Skin epidermis (tissue), 12 donors: ENCODE data around the gene ENKUR.

Experiments
- H3K27ac ChIP-seq, 21 experiments: fragments of 200-600 bp; sonication (generic) in 11 of 21; one replicate each; pipeline ENCODE4 v1.5.0; 2020; ENCODE audit warnings: mild to moderate bottlenecking in 3 of 21, inconsistent platforms in 2 of 21, moderate library complexity in 2 of 21
- H3K4me3 ChIP-seq, 7 experiments: fragments of 200-600 bp; sonication (generic) in 2 of 7; one replicate each; pipeline ENCODE4 v1.5.0; 2020; ENCODE audit warnings: inconsistent platforms in 2 of 7, mild to moderate bottlenecking in 2 of 7, moderate library complexity in 1 of 7

Gene ENKUR

DNA sequence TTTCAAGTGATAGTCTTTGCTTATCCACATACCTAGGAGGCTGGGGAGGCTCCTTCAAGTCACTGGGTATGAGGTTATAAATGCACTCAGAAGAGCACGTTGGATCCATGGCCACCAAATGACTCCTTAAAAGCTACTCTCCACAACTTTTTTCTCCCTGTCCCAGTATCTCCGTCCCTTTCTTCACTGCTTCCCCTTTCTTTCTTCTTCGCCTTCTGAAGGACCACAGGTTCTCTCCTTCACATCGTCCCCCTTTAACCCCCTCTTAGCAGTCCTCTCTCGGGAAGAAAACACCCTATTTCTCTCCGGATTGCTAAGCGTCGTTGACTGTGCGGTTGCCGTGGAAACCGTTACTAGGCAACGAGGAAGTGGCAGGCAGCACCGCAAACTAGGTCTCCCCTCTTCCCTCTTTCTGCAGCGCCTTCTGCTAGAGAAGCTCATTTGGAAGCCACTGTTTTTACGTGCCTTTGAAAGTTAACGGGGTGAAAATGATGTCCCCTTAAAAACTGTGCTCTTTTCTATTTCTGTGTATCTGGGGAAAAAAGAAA, at the start of gene ENKUR:
TSS of gene ENKUR (minus strand) at position 331 of the 548 bp plus-strand sequence. CDS start at position 109, 222 bp downstream.
- peak within 1 kb of the TSS; percentile 77 to 96 (median 89) for H3K27ac ChIP-seq
- peak within 1 kb of the TSS; percentile 45 to 69 (median 54) for H3K4me3 ChIP-seq

DNA sequence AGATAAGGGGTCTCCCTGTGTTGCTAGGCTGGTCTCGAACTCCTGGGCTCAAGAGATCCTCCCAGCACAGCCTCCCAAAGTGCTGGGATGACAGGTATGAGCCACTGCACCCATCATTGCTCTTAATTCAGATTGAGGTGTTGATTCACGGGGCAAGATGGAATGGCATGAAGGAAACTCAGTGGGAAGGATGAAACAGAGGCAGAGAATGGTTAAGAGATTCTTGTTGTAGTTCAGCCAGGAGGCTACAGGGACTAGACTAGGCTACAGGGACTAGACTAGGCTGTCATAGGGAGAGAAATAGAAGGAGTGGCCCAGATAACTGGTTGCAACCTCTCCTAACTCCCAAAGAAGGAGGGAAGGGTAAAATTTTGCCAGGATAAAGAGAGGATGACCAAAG, 48.4 kb upstream of the ENKUR start:
- H3K27ac ChIP-seq = no peak overlapping the region
- H3K4me3 ChIP-seq = no peak overlapping the region

GRCh38 chr10:25063644-25064043, 47.7 kb upstream of the ENKUR start:
- Histone ChIP-seq H3K4me3 (no peak overlapping the region), H3K27ac (peak overlapping the region in 1 of 21 experiments; percentile 12)

- Histone ChIP-seq H3K27ac (peak overlapping the region in 4 of 21 experiments; percentile 12 to 79 (median 44)), H3K4me3 (no peak overlapping the region)
These were observed 47.2 kb upstream of the ENKUR start for GRCh38 chr10:25063157-25063556.

- H3K4me3 ChIP-seq = no peak overlapping the region
- H3K27ac ChIP-seq = peak overlapping the region in 19 of 21 experiments; percentile 14 to 81 (median 70)
These were observed 45.9 kb upstream of the ENKUR start for GRCh38 chr10:25061711-25062449.

- no peak overlapping the region for H3K4me3 ChIP-seq
- H3K27ac ChIP-seq = peak overlapping the region in 4 of 21 experiments; percentile 14 to 78 (median 70)
These were observed 45.2 kb upstream of the ENKUR start for GRCh38 chr10:25061125-25061524.

- peak overlapping the region in 5 of 21 experiments; percentile 15 to 48 (median 42) for H3K27ac ChIP-seq
These were observed 44.0 kb upstream of the ENKUR start for GRCh38 chr10:25059990-25060389.

GRCh38 chr10:25057886-25058285, 41.9 kb upstream of the ENKUR start:
- Histone ChIP-seq H3K27ac (no peak overlapping the region), H3K4me3 (no peak overlapping the region)

More at GRCh38 chr10:25059990-25060389, 44.0 kb upstream of the ENKUR start:
- H3K4me3 ChIP-seq = no peak overlapping the region

DNA sequence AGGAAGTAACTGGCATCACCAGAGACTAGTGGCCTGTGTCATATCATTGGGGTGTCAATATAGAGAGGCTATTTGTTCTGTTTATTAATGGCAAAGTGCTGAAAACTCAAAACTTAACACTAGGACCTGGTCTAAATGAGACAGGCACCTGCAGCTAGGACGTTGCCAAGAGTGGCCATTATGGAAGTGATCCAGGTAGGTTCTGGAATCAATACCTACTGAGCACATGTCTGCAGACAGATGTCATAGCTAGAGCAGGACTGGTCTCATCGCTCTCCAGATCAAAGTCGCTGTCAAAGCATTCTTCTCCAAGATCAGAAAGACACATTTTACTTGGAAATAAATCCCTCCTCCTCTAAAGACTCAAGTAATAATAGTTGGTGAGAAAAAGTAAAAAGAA, 40.8 kb upstream of the ENKUR start:
- Histone ChIP-seq H3K27ac (no peak overlapping the region), H3K4me3 (no peak overlapping the region)

- Histone ChIP-seq H3K4me3 (no peak overlapping the region), H3K27ac (no peak overlapping the region)
These were observed 36.1 kb upstream of the ENKUR start for GRCh38 chr10:25052012-25052411.

DNA sequence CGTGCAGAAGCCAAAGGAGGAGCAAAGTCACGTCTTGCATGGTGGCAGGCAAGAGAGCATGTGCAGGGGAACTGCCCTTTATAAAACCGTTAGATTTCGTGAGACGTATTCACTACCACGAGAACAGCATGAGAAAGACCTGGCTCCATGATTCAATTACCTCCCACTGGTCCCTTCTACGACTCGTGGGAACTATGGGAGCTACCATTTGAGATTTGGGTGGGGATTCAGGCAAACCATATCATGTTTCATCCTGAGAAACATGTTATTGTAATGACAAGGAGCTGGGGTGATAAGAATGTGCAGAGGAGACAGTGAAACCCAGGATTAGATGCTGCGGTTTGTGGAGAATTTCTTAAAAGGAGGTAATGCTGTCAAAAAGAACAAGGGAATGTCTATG, 34.4 kb upstream of the ENKUR start:
- no peak overlapping the region for H3K4me3 ChIP-seq
- no peak overlapping the region for H3K27ac ChIP-seq

- Histone ChIP-seq H3K27ac (no peak overlapping the region), H3K4me3 (no peak overlapping the region)
These were observed 34.0 kb upstream of the ENKUR start for GRCh38 chr10:25049966-25050365.

- peak overlapping the region in 1 of 21 experiments; percentile 4 for H3K27ac ChIP-seq
- H3K4me3 ChIP-seq = no peak overlapping the region
These were observed 32.5 kb upstream of the ENKUR start for GRCh38 chr10:25048450-25048849.

DNA sequence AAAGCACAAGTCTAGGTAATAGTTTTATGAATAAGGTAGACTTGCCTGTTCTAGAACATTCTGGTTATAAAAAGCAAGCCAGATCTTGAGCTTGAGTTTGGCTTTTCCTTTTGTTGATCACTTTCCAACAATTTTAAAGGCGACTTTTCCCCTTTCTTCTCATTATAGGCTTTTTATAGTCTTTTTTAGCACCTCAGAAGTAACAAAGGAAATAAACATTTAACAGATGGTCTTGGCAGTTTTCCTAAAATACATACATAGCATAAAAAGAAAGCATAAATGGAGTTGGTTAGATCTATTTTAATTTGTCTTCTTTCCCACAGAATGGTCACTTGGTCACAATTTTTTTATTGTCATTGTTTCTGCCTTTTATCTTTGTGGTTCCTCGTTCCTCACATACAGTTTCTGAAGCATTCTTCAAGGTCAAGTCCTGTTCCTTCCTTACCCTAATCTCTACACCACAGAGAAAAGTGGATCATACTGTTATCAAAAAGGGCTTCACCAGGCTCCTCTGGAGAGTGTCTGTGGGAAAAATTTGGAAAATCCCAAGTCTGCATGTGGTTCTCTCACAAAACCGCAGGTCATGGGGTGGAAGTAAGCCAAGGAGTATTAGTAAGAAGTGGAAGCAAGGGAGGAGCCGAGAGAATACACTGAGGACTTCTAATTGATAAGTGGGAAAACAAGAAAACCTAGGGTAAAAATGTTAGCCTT, 31.8 kb upstream of the ENKUR start:
- H3K27ac ChIP-seq = peak overlapping the region in 5 of 21 experiments; percentile 11 to 49 (median 32)
- H3K4me3 ChIP-seq = no peak overlapping the region

DNA sequence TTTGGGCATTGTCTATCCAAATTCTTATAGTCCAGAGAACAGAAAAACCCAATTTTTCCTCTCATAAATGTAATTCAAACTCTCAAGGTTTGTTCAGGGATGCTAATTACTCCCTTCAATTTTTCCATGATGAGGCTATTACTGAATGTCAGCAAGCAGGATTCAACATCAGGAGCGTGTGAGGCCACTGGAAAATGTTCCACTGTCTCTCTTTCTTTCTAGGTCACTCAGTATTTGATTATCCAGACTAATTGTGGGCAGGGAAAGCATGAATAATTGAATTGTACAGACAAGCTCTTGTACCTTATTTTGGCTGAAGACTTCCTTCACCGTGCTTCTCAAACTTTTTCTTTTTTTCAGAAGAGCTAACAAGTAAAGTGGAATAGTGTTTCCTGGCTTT, 31.1 kb upstream of the ENKUR start:
- peak overlapping the region in 4 of 21 experiments; percentile 25 to 49 (median 40) for H3K27ac ChIP-seq
- H3K4me3 ChIP-seq = no peak overlapping the region

- Histone ChIP-seq H3K4me3 (no peak overlapping the region), H3K27ac (peak overlapping the region in 1 of 21 experiments; percentile 25)
These were observed 30.7 kb upstream of the ENKUR start for GRCh38 chr10:25046641-25047040.

DNA sequence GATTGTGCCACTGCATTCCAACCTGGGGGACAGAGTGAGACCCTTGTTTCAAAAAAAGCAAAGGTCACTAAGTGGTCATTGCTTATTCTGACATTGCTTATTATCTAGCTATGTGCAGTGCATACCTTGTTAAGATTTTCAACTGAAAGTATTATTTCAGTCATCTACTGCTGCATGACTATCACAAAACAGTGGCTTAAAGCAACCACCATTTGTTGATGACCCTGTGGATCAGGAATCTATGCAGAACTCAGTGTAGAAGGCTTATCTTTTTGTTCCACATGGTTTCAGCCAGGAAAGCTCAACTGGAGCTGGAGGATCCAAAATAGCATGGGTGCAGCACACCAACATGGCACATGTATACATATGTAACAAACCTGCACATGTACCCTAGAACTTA, 23.6 kb upstream of the ENKUR start:
- H3K27ac ChIP-seq = no peak overlapping the region
- H3K4me3 ChIP-seq = no peak overlapping the region

DNA sequence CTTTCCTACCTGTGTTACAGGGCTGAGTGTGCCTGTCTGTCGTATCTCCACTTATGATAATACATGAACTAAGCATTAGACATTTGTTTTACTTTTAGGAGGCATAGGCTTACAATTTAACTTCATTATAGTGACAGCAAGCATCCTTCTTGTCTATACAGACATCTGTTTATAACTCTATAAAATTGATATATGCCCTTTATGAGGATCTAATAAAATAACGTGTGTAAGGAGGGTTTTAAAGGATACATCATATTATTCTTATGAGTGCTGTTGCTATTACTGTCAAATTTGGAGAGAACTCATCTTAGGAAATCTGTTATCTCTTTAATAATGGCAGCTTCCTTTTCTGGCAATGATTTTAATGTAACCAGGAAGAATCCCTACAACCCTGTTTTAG, 22.4 kb upstream of the ENKUR start:
- Histone ChIP-seq H3K4me3 (no peak overlapping the region), H3K27ac (no peak overlapping the region)

DNA sequence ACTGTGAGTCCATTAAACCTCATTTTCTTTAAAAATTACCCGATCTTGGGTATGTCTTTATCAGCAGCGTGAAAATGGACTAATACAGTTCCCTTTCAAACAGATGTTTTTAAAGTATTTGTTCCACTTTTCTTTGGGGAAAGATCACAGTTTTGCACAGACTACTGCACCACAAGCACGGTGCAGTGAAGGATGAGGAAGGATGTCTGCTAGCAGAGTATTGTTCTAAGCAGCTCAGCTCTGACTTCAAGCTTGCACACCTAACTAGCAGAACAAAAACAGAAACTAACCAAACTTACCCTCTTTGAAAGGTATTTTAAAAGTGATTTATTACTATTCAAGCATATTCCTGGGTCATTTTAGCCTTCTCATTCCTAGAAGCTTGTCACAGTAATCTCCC, 20.4 kb upstream of the ENKUR start:
- no peak overlapping the region for H3K27ac ChIP-seq
- no peak overlapping the region for H3K4me3 ChIP-seq

DNA sequence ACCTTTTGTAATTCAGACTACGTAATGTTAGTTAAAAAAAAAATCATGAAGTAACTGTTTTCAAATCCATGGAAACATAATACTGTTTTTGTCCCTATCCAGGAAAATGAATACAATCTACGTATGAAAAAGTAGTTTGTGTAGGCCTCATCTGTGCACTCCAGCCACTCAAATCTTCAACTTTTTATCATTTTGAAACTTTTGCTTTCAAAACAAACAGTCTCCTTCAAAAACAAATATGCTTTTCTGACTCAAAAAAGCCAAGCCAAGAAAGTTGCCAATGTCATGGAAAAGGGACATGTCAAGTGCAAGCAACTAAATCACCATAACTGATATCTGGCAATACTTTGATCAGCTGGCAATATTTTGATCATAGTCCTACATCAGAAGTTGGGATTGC, 13.6 kb upstream of the ENKUR start:
- H3K27ac ChIP-seq = no peak overlapping the region
- H3K4me3 ChIP-seq = no peak overlapping the region

DNA sequence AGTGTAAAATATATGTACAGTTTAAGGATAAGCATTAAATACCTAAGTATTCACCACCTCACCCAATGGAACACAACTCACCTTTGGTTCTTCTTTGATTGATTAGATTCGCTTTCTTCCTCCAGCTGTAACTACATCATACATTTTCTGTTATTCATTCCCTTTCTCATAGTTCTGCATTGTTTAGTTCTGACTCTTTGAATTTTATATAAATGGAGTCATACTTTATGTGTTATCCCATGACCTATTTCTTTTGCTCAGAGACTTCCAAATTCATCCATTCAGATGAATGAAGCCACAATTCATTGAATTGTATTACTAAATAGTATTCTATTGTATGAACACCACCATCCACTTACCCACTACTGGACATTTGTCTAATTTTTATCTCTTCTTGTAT, 12.8 kb upstream of the ENKUR start:
- Histone ChIP-seq H3K4me3 (no peak overlapping the region), H3K27ac (no peak overlapping the region)
